ENCODE measurements around the gene SELENOH. TPM values are rescaled to one million over a fixed set of nuclear protein-coding genes. Genes with fewer than 3 reads are reported as not detected.

The SELENOH gene
- total RNA-seq, 1 donor from 2014 or later: 123 TPM

DNA sequence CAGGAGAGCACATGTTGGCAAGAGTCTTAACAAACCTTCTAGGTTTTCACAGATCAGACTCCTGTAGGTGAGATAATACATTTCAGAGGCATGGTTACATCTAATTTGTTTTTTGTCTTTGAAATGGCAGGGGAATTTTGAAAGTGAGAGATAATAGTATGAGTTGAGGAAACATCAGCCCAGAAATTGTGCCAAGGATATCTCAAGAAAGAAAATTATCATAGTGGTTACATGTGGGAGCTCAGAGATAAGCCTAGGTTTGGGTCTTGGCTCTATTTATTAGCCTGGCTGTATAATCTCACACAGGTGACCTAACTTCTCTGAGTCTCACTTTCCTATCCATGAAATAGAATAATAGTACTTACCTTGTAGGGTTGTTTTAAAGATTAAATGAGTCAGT lies 9.9 kb downstream of the SELENOH start:
- H3K4me3 Mint-ChIP-seq (ENCODE audit: unreplicated experiment): no peak overlapping the region
- Histone ChIP-seq H3K4me3 (ENCODE audit: insufficient read depth, low read depth, low read length) (no peak overlapping the region), H3K4me2 (ENCODE audit: low read length) (no peak overlapping the region), H3K4me1 (ENCODE audit: insufficient read depth, low read length) (no peaks in the 10 kb centered on the region), H3K27me3 (ENCODE audit: insufficient read depth, low read length) (no peaks in the 10 kb centered on the region), H3K79me2 (ENCODE audit: insufficient read depth, low read length) (no peaks in the 10 kb centered on the region), H4K20me1 (ENCODE audit: insufficient read depth, low read length) (no peaks in the 10 kb centered on the region), H3K9ac (ENCODE audit: low read length) (no peak overlapping the region), H2AFZ (ENCODE audit: low read depth, low read length) (no peak overlapping the region), H3K27ac (ENCODE audit: low read depth, low read length) (no peak overlapping the region), H3K9me3 (ENCODE audit: insufficient read depth, low read depth, low read length) (no peaks in the 10 kb centered on the region), H3K36me3 (ENCODE audit: insufficient read depth, low read length) (no peaks in the 10 kb centered on the region)
- no peak for DNase-seq (ENCODE audit: low read depth)
- no peak for TF ChIP-seq EZH2 (IDR thresholded peaks at IDR 0.05; ENCODE audit: insufficient read depth, low read length)
- no peak for TF ChIP-seq CTCF (IDR thresholded peaks at IDR 0.05; ENCODE audit: insufficient read depth, low read depth, low read length)
- no peak overlapping the region for H3K27ac Mint-ChIP-seq (ENCODE audit: unreplicated experiment)
- FAIRE-seq: no peak
- H3K9me3 Mint-ChIP-seq (ENCODE audit: unreplicated experiment): no peaks in the 10 kb centered on the region
- peaks cover 2% of the 10 kb centered on the region for H3K4me1 Mint-ChIP-seq (ENCODE audit: low read depth, unreplicated experiment)
- peaks cover 3% of the 10 kb centered on the region for H3K36me3 Mint-ChIP-seq (ENCODE audit: low read depth, unreplicated experiment)
- no peaks in the 10 kb centered on the region for H3K27me3 Mint-ChIP-seq (ENCODE audit: low read depth, unreplicated experiment)

- Histone ChIP-seq H3K36me3 (ENCODE audit: insufficient read depth, low read length) (no peaks in the 10 kb centered on the region), H3K9ac (ENCODE audit: low read length) (no peak within 1 kb of the TSS), H3K4me1 (ENCODE audit: insufficient read depth, low read length) (no peaks in the 10 kb centered on the region), H3K79me2 (ENCODE audit: insufficient read depth, low read length) (no peaks in the 10 kb centered on the region), H3K4me2 (ENCODE audit: low read length) (no peak within 1 kb of the TSS), H3K9me3 (ENCODE audit: insufficient read depth, low read depth, low read length) (no peaks in the 10 kb centered on the region), H3K27me3 (ENCODE audit: insufficient read depth, low read length) (no peaks in the 10 kb centered on the region), H3K27ac (ENCODE audit: low read depth, low read length) (no peak within 1 kb of the TSS), H2AFZ (ENCODE audit: low read depth, low read length) (no peak within 1 kb of the TSS), H3K4me3 (ENCODE audit: insufficient read depth, low read depth, low read length) (no peak within 1 kb of the TSS), H4K20me1 (ENCODE audit: insufficient read depth, low read length) (no peaks in the 10 kb centered on the region)
- no peaks in the 10 kb centered on the region for H3K9me3 Mint-ChIP-seq (ENCODE audit: unreplicated experiment)
- H3K27me3 Mint-ChIP-seq (ENCODE audit: low read depth, unreplicated experiment): no peaks in the 10 kb centered on the region
- DNase-seq (ENCODE audit: low read depth) (no peak), FAIRE-seq (peak; percentile 66)
- peak within 1 kb of the TSS; percentile 69 for H3K27ac Mint-ChIP-seq (ENCODE audit: unreplicated experiment)
- H3K4me1 Mint-ChIP-seq (ENCODE audit: low read depth, unreplicated experiment): peaks cover 2% of the 10 kb centered on the region
- H3K4me3 Mint-ChIP-seq (ENCODE audit: unreplicated experiment): no peak within 1 kb of the TSS
- peaks cover 3% of the 10 kb centered on the region for H3K36me3 Mint-ChIP-seq (ENCODE audit: low read depth, unreplicated experiment)
- no peak for TF ChIP-seq EZH2 (IDR thresholded peaks at IDR 0.05; ENCODE audit: insufficient read depth, low read length)
- peak; percentile 54 for TF ChIP-seq CTCF (IDR thresholded peaks at IDR 0.05; ENCODE audit: insufficient read depth, low read depth, low read length)
Observed at GRCh38 chr11:57751676-57752253, 10.5 kb downstream of the SELENOH start, which contains the start of gene BTBD18. Gene BTBD18, minus strand, starts transcription at chr11:57751819. Its CDS starts 631 bp downstream, at chr11:57751188.

GRCh38 chr11:57752954-57753353 lies 11.7 kb downstream of the SELENOH start:
- no peak overlapping the region for H3K9ac ChIP-seq (ENCODE audit: low read length)
- H3K79me2 ChIP-seq (ENCODE audit: insufficient read depth, low read length): no peaks in the 10 kb centered on the region
- H3K27ac ChIP-seq (ENCODE audit: low read depth, low read length): no peak overlapping the region
- no peak overlapping the region for H3K4me2 ChIP-seq (ENCODE audit: low read length)
- Mint-ChIP-seq H3K9me3 (ENCODE audit: unreplicated experiment) (no peaks in the 10 kb centered on the region), H3K4me3 (ENCODE audit: unreplicated experiment) (no peak overlapping the region), H3K36me3 (ENCODE audit: low read depth, unreplicated experiment) (no peaks in the 10 kb centered on the region), H3K27me3 (ENCODE audit: low read depth, unreplicated experiment) (no peaks in the 10 kb centered on the region), H3K4me1 (ENCODE audit: low read depth, unreplicated experiment) (peaks cover 2% of the 10 kb centered on the region), H3K27ac (ENCODE audit: unreplicated experiment) (peak overlapping the region; percentile 18)
- no peaks in the 10 kb centered on the region for H4K20me1 ChIP-seq (ENCODE audit: insufficient read depth, low read length)
- no peaks in the 10 kb centered on the region for H3K27me3 ChIP-seq (ENCODE audit: insufficient read depth, low read length)
- FAIRE-seq (no peak), DNase-seq (ENCODE audit: low read depth) (no peak)
- no peak overlapping the region for H3K4me3 ChIP-seq (ENCODE audit: insufficient read depth, low read depth, low read length)
- no peaks in the 10 kb centered on the region for H3K4me1 ChIP-seq (ENCODE audit: insufficient read depth, low read length)
- H2AFZ ChIP-seq (ENCODE audit: low read depth, low read length): no peak overlapping the region
- TF ChIP-seq EZH2 (IDR thresholded peaks at IDR 0.05; ENCODE audit: insufficient read depth, low read length) (no peak), CTCF (IDR thresholded peaks at IDR 0.05; ENCODE audit: insufficient read depth, low read depth, low read length) (no peak)
- H3K36me3 ChIP-seq (ENCODE audit: insufficient read depth, low read length): no peaks in the 10 kb centered on the region
- no peaks in the 10 kb centered on the region for H3K9me3 ChIP-seq (ENCODE audit: insufficient read depth, low read depth, low read length)
